Upper lobe of left lung (tissue), 4 donors: ENCODE measurements around the gene CEP120.

Experiments
- CTCF ChIP-seq, 6 experiments: fragments of 450-650 bp in 4 of 6; fragments of 200-600 bp in 2 of 6; sonication (generic) in 2 of 6; IDR thresholded peaks; one replicate each; pipeline ENCODE4 v1.5.1; 2016 to 2019; ENCODE audit warnings: antibody characterized with exemption in 6 of 6
- EP300 ChIP-seq, 4 donors: sonication (generic); formaldehyde crosslinking; IDR thresholded peaks; one replicate each; pipeline ENCODE4 v1.5.1; 2017; ENCODE audit warnings: antibody characterized with exemption in 4 of 4, control low read depth in 2 of 4
- POLR2A ChIP-seq, 4 donors: fragments of 450-650 bp; IDR thresholded peaks; one replicate each; pipeline ENCODE4 v1.5.1; 2016 to 2017; ENCODE audit warnings: antibody characterized with exemption in 4 of 4, mild to moderate bottlenecking in 2 of 4

- no peak for TF ChIP-seq CTCF (IDR thresholded peaks at IDR 0.05)
- no peak for TF ChIP-seq POLR2A (IDR thresholded peaks at IDR 0.05)
- no peak for TF ChIP-seq EP300 (IDR thresholded peaks at IDR 0.05)
Measured at GRCh38 chr5:123452401-123452800, 29.2 kb upstream of the CEP120 start.
